Ovary (tissue), 3 donors: ENCODE results near the gene EMILIN3.

ENCODE experiments used
- POLR2A ChIP-seq: fragments of 450-650 bp; IDR thresholded peaks from one replicate; pipeline ENCODE4 v1.6.1; 2017; ENCODE audit warnings: antibody characterized with exemption, mild to moderate bottlenecking, moderate library complexity
- TF ChIP-seq, protein P1 (sequence below), 3 donors: fragments of 450-650 bp in 2 of 3; fragments of 200-600 bp in 1 of 3; IDR thresholded peaks; one replicate each; pipeline versions ENCODE4 v1.5.1 to v1.8.0; 2016 to 2022; ENCODE audit warnings: antibody characterized with exemption in 3 of 3, mild to moderate bottlenecking in 1 of 3
- donor health status: DM: no; HTN: no; CAD: no.

- TF ChIP-seq, protein P1, sequence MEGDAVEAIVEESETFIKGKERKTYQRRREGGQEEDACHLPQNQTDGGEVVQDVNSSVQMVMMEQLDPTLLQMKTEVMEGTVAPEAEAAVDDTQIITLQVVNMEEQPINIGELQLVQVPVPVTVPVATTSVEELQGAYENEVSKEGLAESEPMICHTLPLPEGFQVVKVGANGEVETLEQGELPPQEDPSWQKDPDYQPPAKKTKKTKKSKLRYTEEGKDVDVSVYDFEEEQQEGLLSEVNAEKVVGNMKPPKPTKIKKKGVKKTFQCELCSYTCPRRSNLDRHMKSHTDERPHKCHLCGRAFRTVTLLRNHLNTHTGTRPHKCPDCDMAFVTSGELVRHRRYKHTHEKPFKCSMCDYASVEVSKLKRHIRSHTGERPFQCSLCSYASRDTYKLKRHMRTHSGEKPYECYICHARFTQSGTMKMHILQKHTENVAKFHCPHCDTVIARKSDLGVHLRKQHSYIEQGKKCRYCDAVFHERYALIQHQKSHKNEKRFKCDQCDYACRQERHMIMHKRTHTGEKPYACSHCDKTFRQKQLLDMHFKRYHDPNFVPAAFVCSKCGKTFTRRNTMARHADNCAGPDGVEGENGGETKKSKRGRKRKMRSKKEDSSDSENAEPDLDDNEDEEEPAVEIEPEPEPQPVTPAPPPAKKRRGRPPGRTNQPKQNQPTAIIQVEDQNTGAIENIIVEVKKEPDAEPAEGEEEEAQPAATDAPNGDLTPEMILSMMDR (IDR thresholded peaks at IDR 0.05), result no peak
- no peak for TF ChIP-seq POLR2A
These were observed 8.4 kb downstream of the EMILIN3 start for GRCh38 chr20:41358230-41358629.
